Stomach (tissue), 9 donors: ENCODE data around the gene KIF5A. TPM values are rescaled to one million over a fixed set of nuclear protein-coding genes. Genes with fewer than 3 reads are reported as not detected.
A peak's percentile ranks its signal among the peaks of the same experiment; 100 is the strongest.

Source experiments
- DNase-seq, 2 donors: peaks; one replicate each; pipeline versions ENCODE4 v3.0.0 to v3.0.0-alpha.2; 2013 to 2019
- H3K27ac ChIP-seq, 5 donors: fragments of 200-600 bp in 4 of 5; sonication (generic) in 4 of 5; one replicate each; pipeline ENCODE4 v1.5.1; 2013 to 2019; ENCODE audit warnings: mild to moderate bottlenecking in 1 of 5, moderate library complexity in 1 of 5
- H3K27me3 ChIP-seq, 3 donors: fragments of 200-600 bp; sonication (generic); one replicate each; pipeline ENCODE4 v1.5.1; 2017 to 2019; ENCODE audit warnings: mixed run types in 1 of 3
- H3K36me3 ChIP-seq, 4 donors: fragments of 200-600 bp; sonication (generic); 1 replicate in 3 of 4; 2 replicates in 1 of 4; pipeline ENCODE4 v1.5.1; 2016 to 2019
- H3K4me1 ChIP-seq, 4 donors: fragments of 200-600 bp; sonication (generic); one replicate each; pipeline ENCODE4 v1.5.1; 2016 to 2019
- H3K4me3 ChIP-seq, 4 donors: fragments of 200-600 bp; sonication (generic) in 3 of 4; one replicate each; pipeline ENCODE4 v1.5.1; 2016 to 2019; ENCODE audit warnings: mild to moderate bottlenecking in 1 of 4
- H3K9me3 ChIP-seq, 4 donors: fragments of 200-600 bp; sonication (generic); one replicate each; pipeline ENCODE4 v1.5.1; 2016 to 2019
- CTCF ChIP-seq, 7 experiments: fragments of 450-650 bp in 4 of 7; fragments of 200-600 bp in 3 of 7; sonication (generic) in 3 of 7; IDR thresholded peaks; one replicate each; pipeline ENCODE4 v1.5.1; 2016 to 2019; ENCODE audit warnings: antibody characterized with exemption in 7 of 7, control low read depth in 2 of 7, mild to moderate bottlenecking in 1 of 7
- EP300 ChIP-seq: sonication (generic); formaldehyde crosslinking; IDR thresholded peaks from one replicate; pipeline ENCODE4 v1.6.1; 2017; ENCODE audit warnings: antibody characterized with exemption
- POLR2A ChIP-seq, 4 donors: fragments of 450-650 bp; IDR thresholded peaks; one replicate each; pipeline ENCODE4 v1.6.1; 2016; ENCODE audit warnings: antibody characterized with exemption in 4 of 4, control low read depth in 2 of 4, mild to moderate bottlenecking in 1 of 4, moderate library complexity in 1 of 4
- POLR2AphosphoS5 ChIP-seq, 3 donors: sonication (generic); formaldehyde crosslinking; IDR thresholded peaks; one replicate each; pipeline ENCODE4 v1.6.1; 2016; ENCODE audit warnings: antibody characterized with exemption in 3 of 3
- WGBS, 5 donors: extraction: QIAGEN DNeasy Blood & Tissue Kit in 3 of 5; methylation state at CpG; one replicate each; pipeline versions ENCODE4 v1.1.5 to v1.1.7; 2013 to 2018; 5-methylcytosine and 5-hydroxymethylcytosine counted together
- intact Hi-C: fragments of 100-400 bp; cut with DNase I; formaldehyde crosslinking; loops from one replicate; pipeline ENCODE4 v1.15.1; 2023; ENCODE audit warnings: low total_unique reads
- polyA plus RNA-seq, 3 donors: library from polyadenylated mRNA; stranded (reverse); fragments of 200-250 nt; gene quantifications; one replicate each; pipeline ENCODE4 v1.2.3, GENCODE V29; 2013
- total RNA-seq, 5 donors: library from RNA; depleted of rRNA; stranded (reverse); fragments of >200 nt; gene quantifications; one replicate each; pipeline versions ENCODE4 v1.1.0 to v1.2.3, GENCODE V29; 2014 to 2016
- donor health status: healthy with polysubstance abuse.
- donor health status: Bipolar disorder and iron deficiency.
- donor health status: healthy.

The KIF5A gene
- total and polyA plus RNA-seq, 8 donors: 0.19 to 2.3 (median 1.3) TPM; not detected in 1

- H3K4me3 ChIP-seq: peak overlapping the region; percentile 58 to 85 (median 74)
- H3K27ac ChIP-seq: peak overlapping the region; percentile 95 to 99 (median 99)
- H3K9me3 ChIP-seq: no peaks in the 10 kb centered on the region
- no peaks in the 10 kb centered on the region for H3K27me3 ChIP-seq
- intact Hi-C loops: no loop called here
- no peak for TF ChIP-seq POLR2AphosphoS5 (IDR thresholded peaks at IDR 0.05)
- no peak for TF ChIP-seq POLR2A (IDR thresholded peaks at IDR 0.05)
- no peak for TF ChIP-seq CTCF (IDR thresholded peaks at IDR 0.05)
- TF ChIP-seq EP300: no peak
- peaks cover 36 to 42% (median 40%) of the 10 kb centered on the region in 4 donors for H3K36me3 ChIP-seq
- DNase-seq: peak; percentile 48 to 92
- peaks cover 49 to 76% (median 65%) of the 10 kb centered on the region in 4 donors for H3K4me1 ChIP-seq
- WGBS, 5 donors: 0 to 1% (median 1%) methylated on average over 17 to 32 of the region's 38 CpGs
These were observed 26.7 kb upstream of the KIF5A start for GRCh38 chr12:57522887-57523705.

GRCh38 chr12:57523706-57524614, 25.9 kb upstream of the KIF5A start:
- peak in 1 of 2 donors; percentile 35 for DNase-seq
- no peak for TF ChIP-seq POLR2A (IDR thresholded peaks at IDR 0.05)
- TF ChIP-seq POLR2AphosphoS5 (IDR thresholded peaks at IDR 0.05): no peak
- TF ChIP-seq CTCF (IDR thresholded peaks at IDR 0.05): no peak
- no peak for TF ChIP-seq EP300
- H3K36me3 ChIP-seq: peaks cover 44 to 49% (median 48%) of the 10 kb centered on the region in 4 donors
- peak overlapping the region; percentile 95 to 99 (median 99) for H3K27ac ChIP-seq
- peak overlapping the region; percentile 58 to 85 (median 74) for H3K4me3 ChIP-seq
- H3K4me1 ChIP-seq: peaks cover 40 to 67% (median 57%) of the 10 kb centered on the region in 4 donors
- WGBS, 5 donors: 37 to 53% (median 42%) methylated on average over 13 to 14 of the region's 14 CpGs
- H3K27me3 ChIP-seq: no peaks in the 10 kb centered on the region
- no peaks in the 10 kb centered on the region for H3K9me3 ChIP-seq
- intact Hi-C loops: no loop called here

- H3K4me1 ChIP-seq: peaks cover 37 to 63% (median 49%) of the 10 kb centered on the region in 4 donors
- H3K4me3 ChIP-seq: peak overlapping the region in 2 of 4 donors; percentile 58 to 85
- 53 to 62% (median 59%) methylated on average over 11 of the region's 11 CpGs for WGBS, 5 donors
- H3K36me3 ChIP-seq: peaks cover 55 to 59% (median 58%) of the 10 kb centered on the region in 4 donors
- intact Hi-C loops: no loop called here
- no peaks in the 10 kb centered on the region for H3K9me3 ChIP-seq
- H3K27ac ChIP-seq: peak overlapping the region in 3 of 5 donors; percentile 99
- TF ChIP-seq POLR2A (IDR thresholded peaks at IDR 0.05) (no peak), CTCF (IDR thresholded peaks at IDR 0.05) (no peak)
- H3K27me3 ChIP-seq: no peaks in the 10 kb centered on the region
- DNase-seq: no peak
These were observed 24.8 kb upstream of the KIF5A start for GRCh38 chr12:57524814-57525614.
